Liver (tissue), 3 donors: ENCODE data around the gene SNRK.

Source experiments
- ATF3 ChIP-seq: IDR thresholded peaks from 2 replicates; pipeline ENCODE4 v1.6.1; 2016; ENCODE audit warnings: antibody characterized with exemption
- CTCF ChIP-seq: fragments of 150-350 bp; IDR thresholded peaks from 2 replicates; pipeline ENCODE4 v1.5.1; 2017; ENCODE audit warnings: improper control_type of control experiment, low read depth, low read length; ENCODE audit not compliant: missing input control
- FOXA2 ChIP-seq: IDR thresholded peaks from 2 replicates; pipeline ENCODE4 v1.6.1; 2016; ENCODE audit warnings: antibody characterized with exemption
- GABPA ChIP-seq, 2 donors: IDR thresholded peaks in 1 of 2; conservative IDR thresholded peaks in 1 of 2; 2 replicates each; pipeline ENCODE4 v1.6.1; 2016; ENCODE audit warnings: antibody characterized with exemption in 2 of 2, mild to moderate bottlenecking in 1 of 2, moderate library complexity in 1 of 2
- JUND ChIP-seq, 2 donors: IDR thresholded peaks; 2 replicates each; pipeline ENCODE4 v1.6.1; 2016; ENCODE audit warnings: antibody characterized with exemption in 2 of 2
- MAX ChIP-seq: IDR thresholded peaks from 2 replicates; pipeline ENCODE4 v1.6.1; 2016; ENCODE audit warnings: antibody characterized with exemption
- NR2F2 ChIP-seq: IDR thresholded peaks from 2 replicates; pipeline ENCODE4 v1.6.1; 2016; ENCODE audit warnings: antibody characterized with exemption
- RAD21 ChIP-seq, 2 donors: IDR thresholded peaks; 2 replicates each; pipeline ENCODE4 v1.6.1; 2016; ENCODE audit warnings: antibody characterized with exemption in 2 of 2, mild to moderate bottlenecking in 2 of 2
- REST ChIP-seq: IDR thresholded peaks from 2 replicates; pipeline ENCODE4 v1.6.1; 2016; ENCODE audit warnings: antibody characterized with exemption, mild to moderate bottlenecking
- SP1 ChIP-seq: IDR thresholded peaks from 2 replicates; pipeline ENCODE4 v1.6.1; 2018; ENCODE audit warnings: antibody characterized with exemption, mild to moderate bottlenecking
- YY1 ChIP-seq: IDR thresholded peaks from 2 replicates; pipeline ENCODE4 v1.6.1; 2016; ENCODE audit warnings: antibody characterized with exemption, mild to moderate bottlenecking
- ZBTB33 ChIP-seq: IDR thresholded peaks from 2 replicates; pipeline ENCODE4 v1.6.1; 2016; ENCODE audit warnings: antibody characterized with exemption
- donor health status: healthy.
- donor health status: healthy.

GRCh38 chr3:43284171-43284570 is 2.2 kb upstream of the SNRK start:
- TF ChIP-seq CTCF = no peak
- TF ChIP-seq GABPA (IDR thresholded peaks at IDR 0.05 in 1 of 2, conservative IDR thresholded peaks at IDR 0.05 in 1 of 2) = no peak
- no peak for TF ChIP-seq ATF3
- no peak for TF ChIP-seq REST
- TF ChIP-seq RAD21 (IDR thresholded peaks at IDR 0.05) = no peak
- TF ChIP-seq JUND (IDR thresholded peaks at IDR 0.05) = no peak
- TF ChIP-seq MAX = no peak
- no peak for TF ChIP-seq ZBTB33
- no peak for TF ChIP-seq FOXA2
- TF ChIP-seq SP1 = no peak
- no peak for TF ChIP-seq YY1
- no peak for TF ChIP-seq NR2F2
